ENCODE results near the gene WDR45. TPM values are rescaled to one million over a fixed set of nuclear protein-coding genes. Genes with fewer than 3 reads are reported as not detected.
A peak's percentile ranks its signal among the peaks of the same experiment; 100 is the strongest.

Gene WDR45
- total and polyA plus RNA-seq, 2 of the 13 experiments (the other 11 are each of a cell fraction or from before 2014, with no cell fraction given), result 16.4 to 65.5 TPM

DNA sequence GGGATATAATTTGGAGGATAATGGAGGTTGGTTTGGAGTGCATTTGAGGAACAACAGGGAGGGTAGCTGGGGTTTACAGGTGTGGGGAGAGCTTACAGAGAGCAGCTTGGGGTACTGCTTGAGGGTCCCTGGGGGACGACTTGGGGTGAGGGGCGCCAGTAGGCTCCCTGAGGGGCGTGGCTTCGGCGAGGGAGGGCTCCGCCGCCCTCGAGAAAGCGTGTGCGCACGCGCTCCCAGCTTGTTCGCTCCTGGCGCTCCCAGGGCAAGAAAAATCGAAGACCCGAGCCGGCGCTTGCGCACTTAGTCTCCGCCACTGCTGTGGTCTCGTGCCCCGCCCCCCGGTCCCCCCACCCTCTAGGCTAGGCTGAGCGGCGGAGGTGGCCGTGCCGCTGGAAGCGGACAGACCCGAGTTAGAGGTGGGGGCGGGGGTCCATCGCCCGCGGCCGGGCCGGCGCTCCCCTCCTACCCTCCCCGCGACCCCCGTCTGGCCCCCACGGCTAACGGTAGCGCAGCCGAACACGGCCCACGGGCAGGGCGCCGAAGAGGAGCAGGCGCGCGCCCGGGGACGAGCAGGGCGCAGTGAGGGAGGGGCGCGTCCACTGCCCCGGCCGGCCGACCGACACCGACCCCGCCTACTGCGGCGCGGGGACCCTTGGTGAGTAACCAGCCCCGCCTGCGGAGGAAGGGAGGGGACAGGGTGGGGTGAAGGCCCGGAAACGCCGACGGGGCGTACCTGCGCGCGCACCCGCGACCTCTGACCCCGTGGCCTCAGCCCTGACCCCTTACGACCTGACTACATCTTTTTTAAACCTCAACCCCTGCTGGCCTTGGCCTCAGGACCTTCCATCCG is 26.2 kb downstream of the WDR45 start (continued):
- TF ChIP-seq PITX1 (CRISPR knock-in tag; IDR thresholded peaks at IDR 0.05), result no peak
- no peak for TF ChIP-seq YEATS4 (CRISPR knock-in tag; IDR thresholded peaks at IDR 0.05; ENCODE audit: borderline replicate concordance)
- no peak for TF ChIP-seq HDAC6 (IDR thresholded peaks at IDR 0.05; ENCODE audit: low read depth, low read length)
- TF ChIP-seq ZNF737 (CRISPR knock-in tag; IDR thresholded peaks at IDR 0.05; ENCODE audit: borderline replicate concordance), result no peak
- TF ChIP-seq, protein P1, sequence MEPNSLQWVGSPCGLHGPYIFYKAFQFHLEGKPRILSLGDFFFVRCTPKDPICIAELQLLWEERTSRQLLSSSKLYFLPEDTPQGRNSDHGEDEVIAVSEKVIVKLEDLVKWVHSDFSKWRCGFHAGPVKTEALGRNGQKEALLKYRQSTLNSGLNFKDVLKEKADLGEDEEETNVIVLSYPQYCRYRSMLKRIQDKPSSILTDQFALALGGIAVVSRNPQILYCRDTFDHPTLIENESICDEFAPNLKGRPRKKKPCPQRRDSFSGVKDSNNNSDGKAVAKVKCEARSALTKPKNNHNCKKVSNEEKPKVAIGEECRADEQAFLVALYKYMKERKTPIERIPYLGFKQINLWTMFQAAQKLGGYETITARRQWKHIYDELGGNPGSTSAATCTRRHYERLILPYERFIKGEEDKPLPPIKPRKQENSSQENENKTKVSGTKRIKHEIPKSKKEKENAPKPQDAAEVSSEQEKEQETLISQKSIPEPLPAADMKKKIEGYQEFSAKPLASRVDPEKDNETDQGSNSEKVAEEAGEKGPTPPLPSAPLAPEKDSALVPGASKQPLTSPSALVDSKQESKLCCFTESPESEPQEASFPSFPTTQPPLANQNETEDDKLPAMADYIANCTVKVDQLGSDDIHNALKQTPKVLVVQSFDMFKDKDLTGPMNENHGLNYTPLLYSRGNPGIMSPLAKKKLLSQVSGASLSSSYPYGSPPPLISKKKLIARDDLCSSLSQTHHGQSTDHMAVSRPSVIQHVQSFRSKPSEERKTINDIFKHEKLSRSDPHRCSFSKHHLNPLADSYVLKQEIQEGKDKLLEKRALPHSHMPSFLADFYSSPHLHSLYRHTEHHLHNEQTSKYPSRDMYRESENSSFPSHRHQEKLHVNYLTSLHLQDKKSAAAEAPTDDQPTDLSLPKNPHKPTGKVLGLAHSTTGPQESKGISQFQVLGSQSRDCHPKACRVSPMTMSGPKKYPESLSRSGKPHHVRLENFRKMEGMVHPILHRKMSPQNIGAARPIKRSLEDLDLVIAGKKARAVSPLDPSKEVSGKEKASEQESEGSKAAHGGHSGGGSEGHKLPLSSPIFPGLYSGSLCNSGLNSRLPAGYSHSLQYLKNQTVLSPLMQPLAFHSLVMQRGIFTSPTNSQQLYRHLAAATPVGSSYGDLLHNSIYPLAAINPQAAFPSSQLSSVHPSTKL (CRISPR knock-in tag; IDR thresholded peaks at IDR 0.05), result no peak
- TF ChIP-seq ATAD3A (CRISPR knock-in tag; IDR thresholded peaks at IDR 0.05), result no peak
- TF ChIP-seq IKZF4 (CRISPR knock-in tag; IDR thresholded peaks at IDR 0.05; ENCODE audit: borderline replicate concordance, low read depth, not compliant biosample characterization), result no peak
- no peak for TF ChIP-seq NCOA5 (CRISPR knock-in tag; IDR thresholded peaks at IDR 0.05)
- no peak for TF ChIP-seq GABPA (IDR thresholded peaks at IDR 0.05; ENCODE audit: low read depth, low read length)
- 0 out of 2 replicates have a peak, but pooled peaks have one; percentile 24 for TF ChIP-seq GABPA (CRISPR knock-in tag; IDR thresholded peaks at IDR 0.05; ENCODE audit: low read depth)
- TF ChIP-seq PAF1 (CRISPR knock-in tag; IDR thresholded peaks at IDR 0.05), result no peak
- TF ChIP-seq ESRRA (CRISPR knock-in tag; IDR thresholded peaks at IDR 0.05; ENCODE audit: low read depth), result no peak; the same call in 1 of the 2 replicates
- no peak for TF ChIP-seq NCOR1 (IDR thresholded peaks at IDR 0.05; ENCODE audit: borderline replicate concordance, low read length)
- no peak for TF ChIP-seq ZNF124 (CRISPR knock-in tag; IDR thresholded peaks at IDR 0.05)
- no peak for TF ChIP-seq MAF1 (CRISPR knock-in tag; IDR thresholded peaks at IDR 0.05; ENCODE audit: borderline replicate concordance)
- TF ChIP-seq ZNF224 (CRISPR knock-in tag; IDR thresholded peaks at IDR 0.05), result no peak
- TF ChIP-seq, protein P2, sequence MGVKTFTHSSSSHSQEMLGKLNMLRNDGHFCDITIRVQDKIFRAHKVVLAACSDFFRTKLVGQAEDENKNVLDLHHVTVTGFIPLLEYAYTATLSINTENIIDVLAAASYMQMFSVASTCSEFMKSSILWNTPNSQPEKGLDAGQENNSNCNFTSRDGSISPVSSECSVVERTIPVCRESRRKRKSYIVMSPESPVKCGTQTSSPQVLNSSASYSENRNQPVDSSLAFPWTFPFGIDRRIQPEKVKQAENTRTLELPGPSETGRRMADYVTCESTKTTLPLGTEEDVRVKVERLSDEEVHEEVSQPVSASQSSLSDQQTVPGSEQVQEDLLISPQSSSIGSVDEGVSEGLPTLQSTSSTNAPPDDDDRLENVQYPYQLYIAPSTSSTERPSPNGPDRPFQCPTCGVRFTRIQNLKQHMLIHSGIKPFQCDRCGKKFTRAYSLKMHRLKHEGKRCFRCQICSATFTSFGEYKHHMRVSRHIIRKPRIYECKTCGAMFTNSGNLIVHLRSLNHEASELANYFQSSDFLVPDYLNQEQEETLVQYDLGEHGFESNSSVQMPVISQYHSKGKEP (CRISPR knock-in tag; IDR thresholded peaks at IDR 0.05), result no peak
- TF ChIP-seq ZSCAN20 (CRISPR knock-in tag; IDR thresholded peaks at IDR 0.05; ENCODE audit: borderline replicate concordance), result no peak
- TF ChIP-seq, protein P3, sequence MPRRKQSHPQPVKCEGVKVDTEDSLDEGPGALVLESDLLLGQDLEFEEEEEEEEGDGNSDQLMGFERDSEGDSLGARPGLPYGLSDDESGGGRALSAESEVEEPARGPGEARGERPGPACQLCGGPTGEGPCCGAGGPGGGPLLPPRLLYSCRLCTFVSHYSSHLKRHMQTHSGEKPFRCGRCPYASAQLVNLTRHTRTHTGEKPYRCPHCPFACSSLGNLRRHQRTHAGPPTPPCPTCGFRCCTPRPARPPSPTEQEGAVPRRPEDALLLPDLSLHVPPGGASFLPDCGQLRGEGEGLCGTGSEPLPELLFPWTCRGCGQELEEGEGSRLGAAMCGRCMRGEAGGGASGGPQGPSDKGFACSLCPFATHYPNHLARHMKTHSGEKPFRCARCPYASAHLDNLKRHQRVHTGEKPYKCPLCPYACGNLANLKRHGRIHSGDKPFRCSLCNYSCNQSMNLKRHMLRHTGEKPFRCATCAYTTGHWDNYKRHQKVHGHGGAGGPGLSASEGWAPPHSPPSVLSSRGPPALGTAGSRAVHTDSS (CRISPR knock-in tag; conservative IDR thresholded peaks at IDR 0.05), result no peak
- TF ChIP-seq RAD51 (IDR thresholded peaks at IDR 0.05; ENCODE audit: borderline replicate concordance), result no peak
- no peak for TF ChIP-seq KAT7 (CRISPR knock-in tag; IDR thresholded peaks at IDR 0.05; ENCODE audit: borderline replicate concordance)
- no peak for TF ChIP-seq NRL (CRISPR knock-in tag; IDR thresholded peaks at IDR 0.05; ENCODE audit: borderline replicate concordance)
- no peak for TF ChIP-seq NR3C1 (CRISPR knock-in tag; IDR thresholded peaks at IDR 0.05)
- TF ChIP-seq KMT2A (CRISPR knock-in tag; IDR thresholded peaks at IDR 0.05), result no peak
- TF ChIP-seq ZNF430 (CRISPR knock-in tag; IDR thresholded peaks at IDR 0.05), result no peak
